Transverse colon (tissue), 4 donors: ENCODE data around the gene CELF4.

Source experiments
- CTCF ChIP-seq, 5 experiments: fragments of 200-600 bp in 3 of 5; fragments of 450-650 bp in 2 of 5; sonication (generic) in 3 of 5; IDR thresholded peaks; 1 replicate in 2 of 5; 2 replicates in 3 of 5; pipeline ENCODE4 v1.5.1; 2016 to 2017; ENCODE audit warnings: antibody characterized with exemption in 5 of 5, inconsistent platforms in 3 of 5, mild to moderate bottlenecking in 2 of 5, moderate library complexity in 1 of 5
- EP300 ChIP-seq: sonication (generic); formaldehyde crosslinking; IDR thresholded peaks from one replicate; pipeline ENCODE4 v1.6.1; 2017; ENCODE audit warnings: antibody characterized with exemption, low read depth
- POLR2A ChIP-seq: fragments of 450-650 bp; IDR thresholded peaks from one replicate; pipeline ENCODE4 v1.6.1; 2016; ENCODE audit warnings: antibody characterized with exemption, mild to moderate bottlenecking, moderate library complexity
- POLR2AphosphoS5 ChIP-seq, 3 donors: sonication (generic); formaldehyde crosslinking; IDR thresholded peaks; one replicate each; pipeline ENCODE4 v1.6.1; 2016; ENCODE audit warnings: antibody characterized with exemption in 3 of 3

- TF ChIP-seq POLR2A (no peak), CTCF (IDR thresholded peaks at IDR 0.05) (no peak), POLR2AphosphoS5 (IDR thresholded peaks at IDR 0.05) (no peak), EP300 (no peak)
Observed at GRCh38 chr18:37482433-37482832, 83.2 kb downstream of the CELF4 start.
